Activated naive CD4-positive, alpha-beta T cell (primary cell): ENCODE results near the gene VDAC1.
A peak's percentile ranks its signal among the peaks of the same experiment; 100 is the strongest.
"Not testable (repeated sequence)": the region's sequence is repeated elsewhere in the genome, so short reads cannot be mapped to it uniquely, and the experiment has no call there.

Source experiments
- DNase-seq, 4 experiments: peaks; one replicate each; lab custom pipeline; 2025; lab: John Stamatoyannopoulos, UW

The VDAC1 gene

GRCh38 chr5:133995341-133995740 is 9.4 kb downstream of the VDAC1 start:
- DNase-seq, result no peak

- DNase-seq, result no peak
Measured at GRCh38 chr5:133994990-133995333, 9.8 kb downstream of the VDAC1 start.

GRCh38 chr5:133994297-133994989 is 10.3 kb downstream of the VDAC1 start:
- no peak for DNase-seq

GRCh38 chr5:133993185-133993936 is 11.4 kb downstream of the VDAC1 start:
- DNase-seq, result no peak

- no peak for DNase-seq
Measured at GRCh38 chr5:133992429-133993155, 12.2 kb downstream of the VDAC1 start.

- DNase-seq, result no peak
Measured at GRCh38 chr5:133991171-133991910, 13.4 kb downstream of the VDAC1 start.

GRCh38 chr5:133990396-133990795 is 14.4 kb downstream of the VDAC1 start:
- DNase-seq, result no peak

- no peak for DNase-seq
Measured at GRCh38 chr5:133985540-133986180, 19.1 kb downstream of the VDAC1 start.

GRCh38 chr5:133983674-133984073 is 21.1 kb downstream of the VDAC1 start:
- no peak for DNase-seq

GRCh38 chr5:133981714-133982113 is 23.1 kb downstream of the VDAC1 start:
- no peak for DNase-seq

GRCh38 chr5:133980652-133981051 is 24.1 kb downstream of the VDAC1 start:
- DNase-seq, result no peak

- no peak for DNase-seq
Measured at GRCh38 chr5:133978943-133979342, 25.8 kb downstream of the VDAC1 start.

GRCh38 chr5:133977858-133978257 is 26.9 kb downstream of the VDAC1 start:
- no peak for DNase-seq

GRCh38 chr5:133977161-133977787 is 27.5 kb downstream of the VDAC1 start:
- DNase-seq, result no peak

GRCh38 chr5:133975546-133975945 is 29.2 kb downstream of the VDAC1 start:
- not testable (repeated sequence) for DNase-seq

GRCh38 chr5:133974142-133974541 is 30.6 kb downstream of the VDAC1 start:
- no peak for DNase-seq

- no peak for DNase-seq
Measured at GRCh38 chr5:133970325-133970909, 34.4 kb downstream of the VDAC1 start.

GRCh38 chr5:133969654-133970324 is 35.0 kb downstream of the VDAC1 start:
- no peak for DNase-seq

- DNase-seq, result peak; percentile 69 to 81 (median 74)
Measured at GRCh38 chr5:133968204-133968980, 36.4 kb downstream of the VDAC1 start, which contains the start of gene C5orf15. Gene C5orf15 (minus strand): TSS chr5:133968625. CDS start chr5:133968584, 41 bp downstream.
